Caco-2 (cell line): ENCODE measurements around the gene PALS1. TPM values are rescaled to one million over a fixed set of nuclear protein-coding genes. Genes with fewer than 3 reads are reported as not detected.

Experiments
- BruUV-seq: library from RNA; stranded (reverse); fragments of 400-500 nt; replicated peaks from 2 replicates; lab custom pipeline; 2021; lab: Mats Ljungman, UMichigan
- CTCF ChIA-PET: fragments of 300-600 bp; sonication (Branson Sonifier 250); formaldehyde crosslinking; loops from one replicate; lab custom pipeline; 2022; ENCODE audit warnings: antibody characterized with exemption; lab: Charles Lee
- POLR2A ChIA-PET: fragments of 300-600 bp; sonication (Branson Sonifier 250); formaldehyde crosslinking; loops from one replicate; lab custom pipeline; 2022; ENCODE audit warnings: antibody characterized with exemption; lab: Charles Lee
- DNase-seq, 2 experiments: peaks; one replicate each; pipeline versions ENCODE4 v3.0.0 to v3.0.0-alpha.2; 2020 to 2022
- H3K27me3 ChIP-seq: replicated peaks from 2 replicates; pipeline ENCODE4 v1.6.0; 2011; ENCODE audit warnings: low read length; ENCODE audit not compliant: control insufficient read depth, insufficient read depth
- H3K36me3 ChIP-seq: 2 replicates; pipeline ENCODE4 v1.5.1; 2011; ENCODE audit warnings: low read length; ENCODE audit not compliant: control insufficient read depth, insufficient read depth
- H3K4me1 ChIP-seq: fragments of 250-450 bp; sonication (Bioruptor Pico); 2 replicates; pipeline ENCODE4 v1.5.1; 2020; ENCODE audit warnings: mild to moderate bottlenecking
- H3K4me3 ChIP-seq: 2 replicates; pipeline ENCODE4 v1.5.1; 2011; ENCODE audit warnings: low read depth, mild to moderate bottlenecking, control low read depth, low read length
- H3K9me3 ChIP-seq: fragments of 250-450 bp; sonication (Bioruptor Pico); 2 replicates; pipeline ENCODE4 v1.5.1; 2020; ENCODE audit warnings: mild to moderate bottlenecking, moderate library complexity
- H3K27ac Mint-ChIP-seq: one replicate; pipeline ENCODE4 v1.8.0; 2022; ENCODE audit warnings: mixed read lengths; ENCODE audit not compliant: unreplicated experiment
- H3K27me3 Mint-ChIP-seq: one replicate; pipeline ENCODE4 v1.8.0; 2022; ENCODE audit warnings: mixed read lengths; ENCODE audit not compliant: insufficient read depth, unreplicated experiment
- H3K36me3 Mint-ChIP-seq: one replicate; pipeline ENCODE4 v1.8.0; 2022; ENCODE audit warnings: mild to moderate bottlenecking, mixed read lengths; ENCODE audit not compliant: insufficient read depth, unreplicated experiment
- H3K4me1 Mint-ChIP-seq: one replicate; pipeline ENCODE4 v1.8.0; 2022; ENCODE audit warnings: low read depth, mixed read lengths; ENCODE audit not compliant: unreplicated experiment
- H3K4me3 Mint-ChIP-seq: one replicate; pipeline ENCODE4 v1.8.0; 2022; ENCODE audit warnings: mild to moderate bottlenecking, moderate library complexity, mixed read lengths; ENCODE audit not compliant: unreplicated experiment
- H3K9me3 Mint-ChIP-seq: one replicate; pipeline ENCODE4 v1.8.0; 2022; ENCODE audit warnings: mixed read lengths; ENCODE audit not compliant: unreplicated experiment
- CTCF ChIP-seq, 2 experiments: fragments of 200-600 bp in 1 of 2; IDR thresholded peaks; 1 replicate in 1 of 2; 2 replicates in 1 of 2; pipeline versions ENCODE4 v1.5.1 to v1.8.0; 2011 to 2022; ENCODE audit warnings: antibody characterized with exemption in 1 of 2, control low read depth in 1 of 2, inconsistent platforms in 1 of 2, low read depth in 1 of 2, low read length in 1 of 2, mild to moderate bottlenecking in 1 of 2, moderate library complexity in 1 of 2; ENCODE audit not compliant: insufficient read depth in 1 of 2, severe bottlenecking in 1 of 2, unreplicated experiment in 1 of 2
- intact Hi-C: fragments of 100-400 bp; cut with micrococcal nuclease; formaldehyde crosslinking; loops from one replicate; pipeline ENCODE4 v1.10.0; 2022; ENCODE audit not compliant: unreplicated experiment
- total RNA-seq: library from RNA; stranded (reverse); gene quantifications from 2 replicates; pipeline ENCODE4 v1.2.3, GENCODE V29; 2022

The PALS1 gene
- total RNA-seq, 1 experiment from 2014 or later, result 47.1 TPM

GRCh38 chr14:67218126-67218525 is 23.1 kb upstream of the PALS1 start:
- no peaks in the 10 kb centered on the region for H3K36me3 ChIP-seq
- Mint-ChIP-seq H3K36me3 (no peaks in the 10 kb centered on the region), H3K4me1 (no peaks in the 10 kb centered on the region), H3K27me3 (no peaks in the 10 kb centered on the region), H3K9me3 (no peaks in the 10 kb centered on the region), H3K4me3 (no peak overlapping the region), H3K27ac (no peak overlapping the region)
- H3K4me3 ChIP-seq, result no peak overlapping the region
- H3K9me3 ChIP-seq, result no peaks in the 10 kb centered on the region
- POLR2A ChIA-PET, result no interaction called here
- H3K27me3 ChIP-seq, result no peaks in the 10 kb centered on the region; the same call in 1 of the 2 replicates
- intact Hi-C loops, result no loop called here
- CTCF ChIA-PET, result no interaction called here
- no peak for TF ChIP-seq CTCF (IDR thresholded peaks at IDR 0.05; ENCODE audit: insufficient read depth in 1 of 2, low read depth in 1 of 2, low read length in 1 of 2, severe bottlenecking in 1 of 2, unreplicated experiment in 1 of 2)
- peaks cover 8% of the 10 kb centered on the region; the same call in 1 of the 2 replicates for H3K4me1 ChIP-seq
- no TSS peak for BruUV-seq
- no peak for DNase-seq

GRCh38 chr14:67221248-67221981 is 19.8 kb upstream of the PALS1 start:
- H3K36me3 Mint-ChIP-seq, result no peaks in the 10 kb centered on the region
- intact Hi-C loops, result no loop called here
- Histone ChIP-seq H3K4me1 (peaks cover 8% of the 10 kb centered on the region; the same call in 1 of the 2 replicates), H3K4me3 (no peak overlapping the region), H3K9me3 (no peaks in the 10 kb centered on the region), H3K27me3 (no peaks in the 10 kb centered on the region; the same call in 1 of the 2 replicates), H3K36me3 (no peaks in the 10 kb centered on the region)
- no TSS peak for BruUV-seq
- DNase-seq, result no peak
- no peak for TF ChIP-seq CTCF (IDR thresholded peaks at IDR 0.05; ENCODE audit: insufficient read depth in 1 of 2, low read depth in 1 of 2, low read length in 1 of 2, severe bottlenecking in 1 of 2, unreplicated experiment in 1 of 2)
- no peak overlapping the region for H3K27ac Mint-ChIP-seq
- no peaks in the 10 kb centered on the region for H3K27me3 Mint-ChIP-seq
- ChIA-PET CTCF (no interaction called here), POLR2A (no interaction called here)
- H3K4me1 Mint-ChIP-seq, result no peaks in the 10 kb centered on the region
- no peak overlapping the region for H3K4me3 Mint-ChIP-seq
- H3K9me3 Mint-ChIP-seq, result no peaks in the 10 kb centered on the region

GRCh38 chr14:67221982-67222328 is 19.3 kb upstream of the PALS1 start:
- ChIA-PET POLR2A (no interaction called here), CTCF (no interaction called here)
- H3K27ac Mint-ChIP-seq, result no peak overlapping the region
- Histone ChIP-seq H3K27me3 (no peaks in the 10 kb centered on the region; the same call in 1 of the 2 replicates), H3K4me3 (no peak overlapping the region), H3K36me3 (no peaks in the 10 kb centered on the region), H3K4me1 (peaks cover 8% of the 10 kb centered on the region; the same call in 1 of the 2 replicates), H3K9me3 (no peaks in the 10 kb centered on the region)
- H3K4me3 Mint-ChIP-seq, result no peak overlapping the region
- H3K4me1 Mint-ChIP-seq, result no peaks in the 10 kb centered on the region
- TF ChIP-seq CTCF (IDR thresholded peaks at IDR 0.05; ENCODE audit: insufficient read depth in 1 of 2, low read depth in 1 of 2, low read length in 1 of 2, severe bottlenecking in 1 of 2, unreplicated experiment in 1 of 2), result no peak
- no peaks in the 10 kb centered on the region for H3K9me3 Mint-ChIP-seq
- intact Hi-C loops, result no loop called here
- no TSS peak for BruUV-seq
- H3K36me3 Mint-ChIP-seq, result no peaks in the 10 kb centered on the region
- no peaks in the 10 kb centered on the region for H3K27me3 Mint-ChIP-seq
- DNase-seq, result no peak
